Peyer's patch (tissue), 4 donors: Measurements from ENCODE around the gene FGF12.

Experiments used
- POLR2A ChIP-seq, 2 donors: fragments of 450-650 bp; IDR thresholded peaks; one replicate each; pipeline ENCODE4 v1.5.1; 2017; ENCODE audit warnings: antibody characterized with exemption in 2 of 2, mild to moderate bottlenecking in 2 of 2, moderate library complexity in 2 of 2
- TF ChIP-seq, protein P1 (sequence below), 6 experiments: fragments of 450-650 bp in 4 of 6; fragments of 200-600 bp in 2 of 6; sonication (generic) in 1 of 6; IDR thresholded peaks; one replicate each; pipeline ENCODE4 v1.5.1; 2017 to 2019; ENCODE audit warnings: antibody characterized with exemption in 6 of 6, mild to moderate bottlenecking in 3 of 6, moderate library complexity in 1 of 6

DNA sequence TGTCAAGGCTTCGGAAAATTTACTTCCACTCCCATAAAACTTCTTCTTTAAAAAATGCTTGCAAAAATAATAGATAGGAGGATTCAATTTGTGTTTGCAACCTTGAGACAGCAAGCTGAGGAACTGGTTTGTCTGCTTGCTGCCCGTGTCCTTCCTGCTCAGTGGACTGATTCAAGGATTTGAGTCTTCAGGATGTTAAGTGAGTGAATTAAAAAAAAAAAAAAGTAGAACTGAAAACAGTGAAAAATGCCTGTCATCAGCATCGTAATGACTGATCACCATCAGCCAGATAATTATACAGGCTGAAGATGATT is 453.7 kb downstream of the FGF12 start:
- no peak for TF ChIP-seq POLR2A (IDR thresholded peaks at IDR 0.05)
- TF ChIP-seq, protein P1, sequence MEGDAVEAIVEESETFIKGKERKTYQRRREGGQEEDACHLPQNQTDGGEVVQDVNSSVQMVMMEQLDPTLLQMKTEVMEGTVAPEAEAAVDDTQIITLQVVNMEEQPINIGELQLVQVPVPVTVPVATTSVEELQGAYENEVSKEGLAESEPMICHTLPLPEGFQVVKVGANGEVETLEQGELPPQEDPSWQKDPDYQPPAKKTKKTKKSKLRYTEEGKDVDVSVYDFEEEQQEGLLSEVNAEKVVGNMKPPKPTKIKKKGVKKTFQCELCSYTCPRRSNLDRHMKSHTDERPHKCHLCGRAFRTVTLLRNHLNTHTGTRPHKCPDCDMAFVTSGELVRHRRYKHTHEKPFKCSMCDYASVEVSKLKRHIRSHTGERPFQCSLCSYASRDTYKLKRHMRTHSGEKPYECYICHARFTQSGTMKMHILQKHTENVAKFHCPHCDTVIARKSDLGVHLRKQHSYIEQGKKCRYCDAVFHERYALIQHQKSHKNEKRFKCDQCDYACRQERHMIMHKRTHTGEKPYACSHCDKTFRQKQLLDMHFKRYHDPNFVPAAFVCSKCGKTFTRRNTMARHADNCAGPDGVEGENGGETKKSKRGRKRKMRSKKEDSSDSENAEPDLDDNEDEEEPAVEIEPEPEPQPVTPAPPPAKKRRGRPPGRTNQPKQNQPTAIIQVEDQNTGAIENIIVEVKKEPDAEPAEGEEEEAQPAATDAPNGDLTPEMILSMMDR (IDR thresholded peaks at IDR 0.05): no peak
